Keratinocyte (primary cell): ENCODE results near the gene CEP95. TPM values are rescaled to one million over a fixed set of nuclear protein-coding genes. Genes with fewer than 3 reads are reported as not detected.
"Not testable (repeated sequence)": the region's sequence is repeated elsewhere in the genome, so short reads cannot be mapped to it uniquely, and the experiment has no call there.

ENCODE experiments used
- DNase-seq: peaks from one replicate; pipeline ENCODE4 v3.0.0-alpha.2; 2011; ENCODE audit warnings: low read depth, missing footprints, low spot score
- FAIRE-seq: peaks from 2 replicates; lab custom pipeline; 2011; peaks lifted over from hg19 to GRCh38; lab: Jason Lieb, UNC
- H2AFZ ChIP-seq: 2 replicates; pipeline ENCODE4 v1.6.0; 2012; ENCODE audit warnings: low read length, control low read depth, inconsistent platforms; ENCODE audit not compliant: control insufficient read depth
- H3K27ac ChIP-seq: 2 replicates; pipeline ENCODE4 v1.5.1; 2011; ENCODE audit warnings: low read length; ENCODE audit not compliant: control insufficient read depth, insufficient read depth
- H3K27me3 ChIP-seq: 3 replicates; pipeline ENCODE4 v1.6.0; 2011; ENCODE audit warnings: low read length; ENCODE audit not compliant: control insufficient read depth, insufficient read depth; ENCODE audit errors: extremely low read depth
- H3K36me3 ChIP-seq, 2 experiments: 2 replicates in 1 of 2; 3 replicates in 1 of 2; pipeline ENCODE4 v1.5.1; 2011; ENCODE audit warnings: low read length in 2 of 2, mild to moderate bottlenecking in 1 of 2; ENCODE audit not compliant: control insufficient read depth in 2 of 2, insufficient read depth in 2 of 2; ENCODE audit errors: extremely low read depth in 1 of 2
- H3K4me1 ChIP-seq: 3 replicates; pipeline ENCODE4 v1.5.1; 2011; ENCODE audit warnings: low read length; ENCODE audit not compliant: control insufficient read depth, insufficient read depth; ENCODE audit errors: extremely low read depth
- H3K4me2 ChIP-seq: 3 replicates; pipeline ENCODE4 v1.6.0; 2011; ENCODE audit warnings: low read depth, low read length; ENCODE audit not compliant: control insufficient read depth, insufficient read depth; ENCODE audit errors: extremely low read depth
- H3K4me3 ChIP-seq, 3 experiments: fragments of 200-600 bp in 1 of 3; sonication (generic) in 1 of 3; 2 replicates in 2 of 3; 3 replicates in 1 of 3; pipeline ENCODE4 v1.5.1; 2011 to 2016; ENCODE audit warnings: low read length in 3 of 3, mild to moderate bottlenecking in 3 of 3, control low read depth in 2 of 3, inconsistent platforms in 1 of 3, low read depth in 1 of 3, mixed read lengths in 1 of 3, mixed run types in 1 of 3, moderate library complexity in 1 of 3; ENCODE audit not compliant: control insufficient read depth in 2 of 3, insufficient read depth in 2 of 3; ENCODE audit errors: extremely low read depth in 1 of 3
- H3K79me2 ChIP-seq: 2 replicates; pipeline ENCODE4 v1.6.0; 2012; ENCODE audit warnings: low read length; ENCODE audit not compliant: control insufficient read depth, insufficient read depth
- H3K9ac ChIP-seq: 3 replicates; pipeline ENCODE4 v1.6.0; 2011; ENCODE audit warnings: low read length; ENCODE audit not compliant: control insufficient read depth, insufficient read depth; ENCODE audit errors: extremely low read depth
- H3K9me1 ChIP-seq: 3 replicates; pipeline ENCODE4 v1.6.0; 2011; ENCODE audit warnings: low read length; ENCODE audit not compliant: control insufficient read depth, insufficient read depth; ENCODE audit errors: extremely low read depth
- H3K9me3 ChIP-seq: 2 replicates; pipeline ENCODE4 v1.5.1; 2012; ENCODE audit warnings: low read depth, low read length; ENCODE audit not compliant: control insufficient read depth
- H4K20me1 ChIP-seq: 3 replicates; pipeline ENCODE4 v1.6.0; 2011; ENCODE audit warnings: low read length; ENCODE audit not compliant: control insufficient read depth, insufficient read depth; ENCODE audit errors: extremely low read depth
- EZH2 ChIP-seq: IDR thresholded peaks from one replicate; pipeline ENCODE4 v1.6.1; 2012; ENCODE audit warnings: inconsistent platforms, mild to moderate bottlenecking, low read length, moderate library complexity
- dilution Hi-C: fragments of 300-500 bp; cut with MboI; formaldehyde crosslinking; loops from one replicate; pipeline ENCODE4 v1.7.0; 2020; ENCODE audit warnings: low sequenced_read_pairs; ENCODE audit not compliant: extremely low pct_ligation_motif_present
- polyA plus RNA-seq, 5 experiments: library from polyadenylated mRNA; depleted of rRNA in 3 of 5; stranded (reverse) in 3 of 5; stranded (forward) in 1 of 5; unstranded in 1 of 5; fragments of >200 nt; gene quantifications; 1 replicate in 1 of 5; 2 replicates in 3 of 5; 3 replicates in 1 of 5; pipeline versions ENCODE4 v1.2.1 to v1.2.3, GENCODE V29; 2011 to 2012; ENCODE audit warnings: missing spikeins in 2 of 5, low read depth in 1 of 5, low replicate concordance in 1 of 5
- TF ChIP-seq, protein P1 (sequence below), 3 experiments: IDR thresholded peaks in 1 of 3; conservative IDR thresholded peaks in 1 of 3; optimal IDR thresholded peaks in 1 of 3; 2 replicates in 2 of 3; 3 replicates in 1 of 3; pipeline versions ENCODE3 to v1.5.1; 2011; ENCODE audit warnings: low read length in 3 of 3, mild to moderate bottlenecking in 3 of 3, moderate library complexity in 2 of 3, control low read depth in 1 of 3, inconsistent platforms in 1 of 3; ENCODE audit not compliant: insufficient read depth in 2 of 3; ENCODE audit errors: extremely low read depth in 1 of 3

CEP95 gene
- polyA plus RNA-seq, 1 donor (not counting 4 experiments of a cell fraction or from before 2014, with no cell fraction given) = 31.6 TPM

- Histone ChIP-seq H4K20me1 (no peaks in the 10 kb centered on the region), H3K4me2 (no peak overlapping the region), H3K36me3 (no peaks in the 10 kb centered on the region), H3K27ac (no peak overlapping the region), H3K9me1 (no peaks in the 10 kb centered on the region), H3K9ac (no peak overlapping the region), H2AFZ (no peak overlapping the region), H3K4me3 (no peak overlapping the region), H3K4me1 (no peaks in the 10 kb centered on the region), H3K79me2 (no peaks in the 10 kb centered on the region), H3K27me3 (no peaks in the 10 kb centered on the region), H3K9me3 (no peaks in the 10 kb centered on the region)
- dilution Hi-C loops = no loop called here
- FAIRE-seq (no peak), DNase-seq (no peak)
- no peak for TF ChIP-seq EZH2
- TF ChIP-seq, protein P1, sequence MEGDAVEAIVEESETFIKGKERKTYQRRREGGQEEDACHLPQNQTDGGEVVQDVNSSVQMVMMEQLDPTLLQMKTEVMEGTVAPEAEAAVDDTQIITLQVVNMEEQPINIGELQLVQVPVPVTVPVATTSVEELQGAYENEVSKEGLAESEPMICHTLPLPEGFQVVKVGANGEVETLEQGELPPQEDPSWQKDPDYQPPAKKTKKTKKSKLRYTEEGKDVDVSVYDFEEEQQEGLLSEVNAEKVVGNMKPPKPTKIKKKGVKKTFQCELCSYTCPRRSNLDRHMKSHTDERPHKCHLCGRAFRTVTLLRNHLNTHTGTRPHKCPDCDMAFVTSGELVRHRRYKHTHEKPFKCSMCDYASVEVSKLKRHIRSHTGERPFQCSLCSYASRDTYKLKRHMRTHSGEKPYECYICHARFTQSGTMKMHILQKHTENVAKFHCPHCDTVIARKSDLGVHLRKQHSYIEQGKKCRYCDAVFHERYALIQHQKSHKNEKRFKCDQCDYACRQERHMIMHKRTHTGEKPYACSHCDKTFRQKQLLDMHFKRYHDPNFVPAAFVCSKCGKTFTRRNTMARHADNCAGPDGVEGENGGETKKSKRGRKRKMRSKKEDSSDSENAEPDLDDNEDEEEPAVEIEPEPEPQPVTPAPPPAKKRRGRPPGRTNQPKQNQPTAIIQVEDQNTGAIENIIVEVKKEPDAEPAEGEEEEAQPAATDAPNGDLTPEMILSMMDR (optimal IDR thresholded peaks at IDR 0.05 in 1 of 3, IDR thresholded peaks at IDR 0.05 in 1 of 3, conservative IDR thresholded peaks at IDR 0.05 in 1 of 3; ENCODE audit: extremely low read depth in 1 of 3, insufficient read depth in 2 of 3, low read length in 3 of 3) = no peak
Measured at GRCh38 chr17:64458756-64459155, 48.0 kb upstream of the CEP95 start.

DNA sequence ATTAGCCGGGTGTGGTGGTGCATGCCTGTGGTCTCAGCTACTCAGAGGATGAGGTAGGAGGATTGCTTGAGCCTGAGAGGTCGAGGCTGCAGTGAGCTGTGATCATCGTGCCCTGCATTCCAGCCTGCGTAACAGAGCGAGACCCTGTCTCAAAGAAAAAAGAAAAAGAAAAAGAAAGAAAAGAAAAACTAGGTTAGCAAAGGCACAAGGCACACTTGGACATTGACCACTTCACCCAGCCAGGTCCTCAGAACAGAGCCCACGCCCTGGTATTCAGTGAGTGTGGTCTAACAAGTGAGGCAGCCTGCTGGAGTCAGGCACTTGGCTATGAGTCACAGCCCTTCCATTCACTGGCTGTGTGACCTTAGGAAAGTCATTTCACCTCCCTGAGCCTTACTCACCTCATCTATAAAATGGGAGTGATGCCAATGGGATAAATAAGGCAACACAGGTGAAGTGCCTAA, 47.5 kb upstream of the CEP95 start:
- H3K9ac ChIP-seq = no peak overlapping the region
- no peaks in the 10 kb centered on the region for H3K36me3 ChIP-seq
- H3K4me1 ChIP-seq = no peaks in the 10 kb centered on the region
- H3K9me1 ChIP-seq = no peaks in the 10 kb centered on the region
- no peak for DNase-seq
- H3K27me3 ChIP-seq = no peaks in the 10 kb centered on the region
- no peak overlapping the region for H3K4me2 ChIP-seq
- TF ChIP-seq, protein P1 (optimal IDR thresholded peaks at IDR 0.05 in 1 of 3, IDR thresholded peaks at IDR 0.05 in 1 of 3, conservative IDR thresholded peaks at IDR 0.05 in 1 of 3; ENCODE audit: extremely low read depth in 1 of 3, insufficient read depth in 2 of 3, low read length in 3 of 3) = no peak
- no peaks in the 10 kb centered on the region for H3K79me2 ChIP-seq
- no peak overlapping the region for H3K27ac ChIP-seq
- H3K9me3 ChIP-seq = no peaks in the 10 kb centered on the region
- no peaks in the 10 kb centered on the region for H4K20me1 ChIP-seq
- no peak overlapping the region for H3K4me3 ChIP-seq
- no peak overlapping the region for H2AFZ ChIP-seq
- FAIRE-seq = no peak
- dilution Hi-C loops = no loop called here

DNA sequence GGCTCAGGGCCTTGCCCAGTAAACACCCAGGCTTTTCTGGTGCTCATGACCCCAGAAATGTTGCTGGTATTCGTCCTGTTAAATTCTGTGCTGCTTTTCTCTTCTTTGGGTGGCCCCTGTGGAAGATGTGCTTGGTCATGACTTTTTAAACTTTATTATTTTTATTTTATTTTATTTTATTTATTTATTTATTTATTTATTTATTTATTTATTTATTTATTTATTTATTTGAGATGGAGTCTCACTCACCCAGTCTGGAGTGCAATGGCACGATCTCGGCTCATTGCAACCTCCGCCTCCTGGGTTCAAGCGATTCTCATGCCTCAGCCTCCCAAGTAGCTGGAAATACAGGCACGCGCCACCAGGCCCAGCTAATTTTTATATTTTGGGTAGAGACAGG, 47.0 kb upstream of the CEP95 start:
- H3K4me2 ChIP-seq, H3K36me3 ChIP-seq, H2AFZ ChIP-seq, H3K4me1 ChIP-seq, H3K79me2 ChIP-seq, FAIRE-seq, H3K27me3 ChIP-seq, dilution Hi-C loops, H3K27ac ChIP-seq, DNase-seq, H3K9ac ChIP-seq, H3K9me3 ChIP-seq, H4K20me1 ChIP-seq, H3K9me1 ChIP-seq, H3K4me3 ChIP-seq: not testable (repeated sequence)
